Mesenteric fat pad (tissue), 1 donor: Measurements from ENCODE around the gene FRG2B. TPM values are rescaled to one million over a fixed set of nuclear protein-coding genes. Genes with fewer than 3 reads are reported as not detected.
A peak's percentile ranks its signal among the peaks of the same experiment; 100 is the strongest.
"Not testable (repeated sequence)": the region's sequence is repeated elsewhere in the genome, so short reads cannot be mapped to it uniquely, and the experiment has no call there.

Experiments
- DNase-seq: peaks from one replicate; pipeline ENCODE4 v3.0.0-alpha.2; 2020; ENCODE audit warnings: low spot score
- long read RNA-seq: library from polyadenylated mRNA; unstranded; transcript quantifications from one replicate; pipeline ENCODE4 v2.0.0, GENCODE V29; 2020
- total RNA-seq: library from RNA; stranded (reverse); fragmentation: NEBNext Ultra II Directional; extraction: Animal tissue kit (Norgen Biotek cat#: 25700); gene quantifications from one replicate; pipeline ENCODE4 v1.2.1, GENCODE V29; 2021
- donor health status: DM: yes; HTN: yes; CAD: no.

FRG2B gene
- total RNA-seq: not detected
- long read RNA-seq: 0 reads

- DNase-seq: not testable (repeated sequence)
These were observed at the start of gene FRG2B for GRCh38 chr10:133626695-133627094. FRG2B (minus strand) TSS chr10:133626795; CDS start chr10:133626742, 53 bp downstream.

DNA sequence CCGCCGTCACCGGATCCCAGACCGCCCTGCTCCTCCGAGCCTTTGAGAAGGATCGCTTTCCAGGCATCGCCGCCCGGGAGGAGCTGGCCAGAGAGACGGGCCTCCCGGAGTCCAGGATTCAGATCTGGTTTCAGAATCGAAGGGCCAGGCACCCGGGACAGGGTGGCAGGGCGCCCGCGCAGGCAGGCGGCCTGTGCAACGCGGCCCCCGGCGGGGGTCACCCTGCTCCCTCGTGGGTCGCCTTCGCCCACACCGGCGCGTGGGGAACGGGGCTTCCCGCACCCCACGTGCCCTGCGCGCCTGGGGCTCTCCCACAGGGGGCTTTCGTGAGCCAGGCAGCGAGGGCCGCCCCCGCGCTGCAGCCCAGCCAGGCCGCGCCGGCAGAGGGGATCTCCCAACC is 40.9 kb upstream of the FRG2B start:
- DNase-seq: not testable (repeated sequence)

- DNase-seq: not testable (repeated sequence)
These were observed 37.1 kb upstream of the FRG2B start for GRCh38 chr10:133663544-133664160.

GRCh38 chr10:133661122-133661521 is 34.5 kb upstream of the FRG2B start:
- DNase-seq: not testable (repeated sequence)

DNA sequence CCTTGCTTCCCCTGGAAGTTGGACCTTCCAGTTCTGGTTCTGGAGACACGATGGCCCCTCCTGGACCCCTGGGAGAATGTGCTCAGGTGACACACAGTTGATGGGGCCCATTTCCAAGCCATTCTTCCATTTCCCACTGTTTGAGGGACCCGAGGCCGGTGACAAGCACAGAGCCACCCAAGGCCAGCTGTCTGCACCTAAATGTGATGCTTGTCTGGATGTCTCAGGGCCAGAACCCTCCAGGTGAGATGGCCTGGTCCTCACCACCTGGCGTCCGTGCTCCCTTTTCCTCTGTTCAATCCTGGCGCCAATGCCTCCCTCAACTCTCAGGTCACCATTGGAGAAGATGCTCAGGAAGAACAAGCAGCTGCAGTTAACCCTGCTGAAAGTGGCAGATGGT is 33.9 kb upstream of the FRG2B start:
- DNase-seq: peak; percentile 79

DNA sequence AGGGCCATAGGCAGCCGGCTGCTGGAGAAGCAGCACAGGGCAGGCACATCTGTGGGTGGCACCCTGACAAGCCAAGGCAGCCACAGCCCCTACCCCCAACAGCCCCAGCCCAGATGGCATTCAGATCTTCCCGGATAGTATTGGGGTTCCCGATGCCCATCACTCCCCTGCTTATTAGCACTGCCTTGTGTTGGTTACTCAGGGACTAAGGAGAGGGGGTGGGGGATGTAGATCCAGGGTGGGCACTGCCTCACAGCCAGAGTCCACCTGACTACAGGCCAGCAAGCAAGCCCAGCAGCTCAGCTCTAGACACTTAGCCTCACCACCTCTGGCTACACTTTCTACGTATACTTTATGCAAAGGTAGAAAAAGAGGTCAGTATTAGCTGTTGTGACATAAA is 30.7 kb upstream of the FRG2B start:
- peak; percentile 68 for DNase-seq

GRCh38 chr10:133648872-133649455 is 22.4 kb upstream of the FRG2B start:
- DNase-seq: not testable (repeated sequence)

DNA sequence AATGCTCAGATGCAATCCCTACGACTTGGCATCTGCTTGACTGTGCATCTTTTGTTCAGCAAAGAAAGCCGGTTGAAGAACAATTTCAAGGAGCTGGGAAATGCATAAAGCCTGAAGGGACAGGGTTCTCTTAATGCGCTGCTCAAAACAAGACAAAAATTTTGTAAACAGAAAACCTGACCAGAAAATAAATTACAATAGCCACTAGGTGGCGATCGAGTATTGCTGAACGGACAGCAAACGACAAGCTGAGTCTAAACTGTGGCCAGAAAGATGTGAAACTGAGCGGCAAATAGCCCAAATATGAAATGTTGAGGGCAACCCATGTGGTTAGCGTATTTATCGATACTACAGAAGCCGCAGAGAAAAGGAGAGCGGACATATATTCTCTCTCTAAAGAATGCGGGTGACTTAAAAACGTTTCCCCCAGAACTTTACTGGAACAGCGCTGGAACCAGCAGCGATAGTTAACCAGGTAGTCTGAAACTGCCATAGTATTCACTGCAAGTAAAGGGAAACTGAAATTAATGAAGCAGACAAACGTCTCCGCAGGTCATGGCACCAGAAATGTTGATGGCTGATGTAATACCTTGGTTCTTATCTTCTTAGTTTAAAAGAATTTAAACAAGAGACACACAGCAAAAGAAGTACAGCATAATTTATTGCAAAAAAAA is 20.6 kb upstream of the FRG2B start:
- DNase-seq: not testable (repeated sequence)

DNA sequence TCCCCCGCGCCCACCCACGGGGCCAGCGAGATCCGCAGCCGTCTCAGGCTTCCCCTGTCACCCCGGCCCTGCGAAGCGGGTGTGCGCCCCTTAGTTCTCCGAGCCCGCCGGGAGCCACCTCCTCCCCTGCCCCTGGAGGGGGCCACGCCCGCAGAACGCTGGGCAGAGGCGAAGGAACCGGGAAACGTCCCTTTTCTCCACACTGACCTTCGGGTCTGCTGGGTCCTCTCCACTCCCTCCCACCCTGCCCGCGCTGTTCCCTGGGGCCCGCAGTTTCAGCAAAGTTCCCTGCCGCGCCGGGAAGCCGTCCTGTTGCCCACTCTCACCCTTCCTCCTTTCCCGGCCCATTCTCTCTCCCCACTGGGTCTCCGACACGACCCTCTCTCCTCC is 11.2 kb upstream of the FRG2B start:
- not testable (repeated sequence) for DNase-seq

GRCh38 chr10:133637202-133637845 is 10.7 kb upstream of the FRG2B start:
- DNase-seq: not testable (repeated sequence)

DNA sequence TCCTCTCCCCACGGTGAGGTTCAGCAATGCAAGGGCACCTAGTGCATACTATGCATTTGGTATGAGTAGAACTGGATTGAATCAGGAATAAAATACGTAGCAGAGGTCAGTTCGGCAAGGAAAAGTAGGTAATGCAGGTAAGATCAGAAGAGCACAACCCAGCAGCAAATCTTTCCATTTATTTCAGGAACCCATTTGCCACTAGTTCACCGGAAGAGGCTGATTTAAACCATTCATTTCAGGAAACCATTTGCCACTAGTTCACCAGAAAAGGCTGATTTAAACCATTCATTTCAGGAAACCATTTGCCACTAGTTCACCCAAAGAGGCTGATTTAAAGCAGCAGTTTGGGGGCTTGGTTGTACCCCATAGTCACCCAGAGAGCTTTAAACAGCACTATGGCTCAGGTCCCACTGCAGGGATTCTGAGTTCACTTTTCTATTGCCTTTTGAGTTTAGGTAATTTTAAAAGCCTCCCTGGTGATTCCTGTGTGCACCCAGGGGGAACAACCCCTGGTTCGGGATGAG is 4.2 kb upstream of the FRG2B start:
- not testable (repeated sequence) for DNase-seq

DNA sequence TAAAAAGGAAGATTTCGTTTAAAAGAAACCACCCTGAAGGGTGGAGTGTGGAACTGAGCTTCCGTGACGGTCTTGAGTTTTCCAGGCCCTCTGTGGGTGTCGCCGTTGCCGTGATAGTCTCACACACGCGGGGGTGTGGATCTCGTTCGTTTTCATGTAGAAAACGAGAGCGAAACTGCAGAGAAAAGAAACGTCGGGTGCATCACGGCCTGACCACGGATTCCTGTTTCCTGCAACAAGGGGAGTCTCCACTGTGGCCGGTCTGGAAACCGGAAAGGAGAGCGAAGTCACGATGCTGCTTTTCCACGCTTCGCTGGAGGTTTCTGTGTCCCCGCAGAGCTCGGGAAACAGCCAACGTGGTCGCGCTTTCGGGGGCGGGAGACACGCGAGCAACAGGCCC is 4.1 kb downstream of the FRG2B start:
- not testable (repeated sequence) for DNase-seq

GRCh38 chr10:133618851-133619250 is 7.7 kb downstream of the FRG2B start:
- no peak for DNase-seq

GRCh38 chr10:133617196-133617595 is 9.4 kb downstream of the FRG2B start:
- DNase-seq: no peak

DNA sequence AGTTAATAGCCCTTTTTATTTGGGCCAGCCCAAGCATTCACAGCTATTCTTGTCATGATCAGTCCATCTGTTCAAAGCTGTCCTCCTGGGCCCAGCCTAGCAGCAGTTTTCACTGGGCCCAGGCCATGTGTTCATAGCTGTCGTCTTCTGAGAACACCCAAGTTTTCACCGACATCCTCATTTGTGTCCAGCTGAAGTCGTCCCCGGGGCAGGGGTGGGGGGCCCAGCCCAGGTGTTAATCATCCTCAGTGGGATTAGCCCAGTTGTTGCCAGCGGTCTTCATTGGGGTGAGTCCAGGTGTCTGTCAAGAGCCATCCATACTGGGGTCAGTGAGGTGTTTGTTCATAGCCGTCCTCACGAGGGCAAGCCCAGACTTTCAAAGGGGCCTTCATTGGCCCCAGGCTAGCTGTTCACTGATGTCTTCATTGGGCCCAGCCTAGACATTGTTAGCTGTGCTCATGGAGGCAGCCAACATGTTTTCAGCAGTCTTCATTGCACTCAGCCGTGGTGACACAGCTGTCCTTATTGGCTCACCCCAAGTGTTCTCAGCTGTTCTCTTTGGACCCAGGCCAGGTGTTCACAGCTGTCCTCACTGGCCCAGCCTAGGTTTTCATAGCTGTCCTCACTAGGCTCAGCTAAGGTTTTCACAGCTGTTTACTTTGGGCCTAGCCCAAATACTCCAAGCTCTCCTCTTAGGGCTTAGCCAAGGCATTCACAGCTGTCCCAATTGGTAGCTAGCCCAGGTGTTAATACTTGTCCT is 10.0 kb downstream of the FRG2B start:
- DNase-seq: no peak

DNA sequence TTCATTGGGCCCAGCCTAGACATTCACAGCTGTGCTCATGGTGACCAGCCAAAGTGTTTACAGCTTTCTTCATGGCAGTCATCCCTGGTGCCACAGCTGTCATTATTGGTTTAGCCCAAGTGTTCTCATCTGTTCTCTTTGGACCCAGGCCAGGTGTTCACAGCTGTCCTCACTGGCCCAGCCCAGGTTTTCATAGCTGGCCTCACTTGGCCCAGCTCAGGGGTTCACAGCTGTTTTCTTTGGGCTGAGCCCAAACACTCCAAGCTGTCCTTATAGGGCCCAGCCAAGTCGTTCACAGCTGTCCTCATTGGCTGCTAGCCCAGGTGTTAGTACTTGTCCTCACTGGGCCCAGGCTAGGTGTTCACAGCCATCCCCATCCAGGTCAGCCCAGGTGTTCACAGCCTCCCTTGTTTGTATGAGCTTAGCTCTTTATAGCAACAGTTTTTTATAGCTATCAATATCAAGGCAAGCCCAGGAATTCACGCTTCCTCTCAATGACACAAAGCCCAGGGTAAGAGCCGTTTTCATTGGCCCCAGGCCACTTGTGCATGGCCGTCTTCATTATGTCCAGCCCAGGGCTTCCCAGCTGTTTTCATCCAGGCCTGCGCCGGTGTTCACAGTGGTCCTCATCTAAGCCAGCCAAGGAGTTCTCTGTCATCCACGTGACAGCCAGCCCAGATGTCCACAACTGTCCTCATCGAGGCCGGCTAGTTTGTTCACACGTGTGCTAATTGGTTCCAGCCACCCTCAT is 11.6 kb downstream of the FRG2B start:
- no peak for DNase-seq

GRCh38 chr10:133613699-133614098 is 12.9 kb downstream of the FRG2B start:
- DNase-seq: no peak

DNA sequence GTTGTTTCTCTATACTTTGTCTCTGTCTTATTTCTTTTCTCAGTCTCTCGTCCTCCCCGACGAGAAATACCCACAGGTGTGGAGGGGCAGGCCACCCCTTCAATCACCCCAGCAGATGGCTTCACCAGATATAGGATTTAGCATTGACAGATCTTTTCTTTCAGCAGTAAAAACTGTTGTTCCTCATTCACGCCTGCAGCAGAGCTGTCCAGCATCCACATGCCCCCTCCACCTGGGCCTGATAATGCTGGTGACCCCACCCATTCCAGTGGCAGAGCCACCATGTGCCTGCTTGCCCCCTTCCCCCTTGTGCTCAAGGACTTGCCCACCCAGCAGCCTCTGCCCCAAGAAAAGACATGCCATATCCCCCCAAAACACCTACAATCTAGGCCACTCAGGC is 15.5 kb downstream of the FRG2B start:
- no peak for DNase-seq

DNA sequence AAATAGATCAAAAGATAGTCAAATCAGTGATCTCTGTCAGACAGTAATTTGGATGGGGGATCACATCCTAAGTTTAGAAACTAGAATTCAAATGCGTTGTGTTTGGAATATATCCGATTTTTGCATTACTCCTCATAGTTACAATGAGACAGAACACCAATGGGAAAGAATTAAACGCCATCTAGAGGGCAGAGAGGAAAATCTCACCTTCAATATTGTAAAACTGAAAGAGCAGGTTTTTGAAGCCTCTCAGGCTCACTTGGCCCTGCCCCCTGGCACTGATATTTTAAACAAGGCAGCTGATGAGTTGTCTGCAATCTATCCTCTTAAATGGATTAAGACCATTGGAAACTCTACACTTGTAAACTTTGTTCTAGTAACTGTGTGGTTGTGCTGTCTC is 17.7 kb downstream of the FRG2B start:
- no peak for DNase-seq

GRCh38 chr10:133603434-133603833 is 23.2 kb downstream of the FRG2B start:
- DNase-seq: not testable (repeated sequence)
